GM04503 (cell line): ENCODE measurements around the gene CFAP107.
"Not testable (repeated sequence)": the region's sequence is repeated elsewhere in the genome, so short reads cannot be mapped to it uniquely, and the experiment has no call there.

ENCODE experiments used
- DNase-seq: peaks from one replicate; pipeline ENCODE4 v3.0.0-alpha.2; 2012; ENCODE audit warnings: low read depth

CFAP107 gene

GRCh38 chr1:12745992-12746323 is at the start of gene CFAP107:
CFAP107 (plus strand) TSS chr1:12746200; CDS start chr1:12746431, 231 bp downstream.
- DNase-seq: peak; percentile 41

GRCh38 chr1:12696658-12697057 is 49.3 kb upstream of the CFAP107 start:
- no peak for DNase-seq

GRCh38 chr1:12697397-12697796 is 48.6 kb upstream of the CFAP107 start:
- DNase-seq: peak; percentile 37

- no peak for DNase-seq
Measured at GRCh38 chr1:12703821-12704451, 42.1 kb upstream of the CFAP107 start.

GRCh38 chr1:12706061-12706460 is 39.9 kb upstream of the CFAP107 start:
- DNase-seq: no peak

GRCh38 chr1:12708396-12709090 is 37.5 kb upstream of the CFAP107 start:
- no peak for DNase-seq

- DNase-seq: peak; percentile 53
Measured at GRCh38 chr1:12709091-12709491, 36.9 kb upstream of the CFAP107 start.

- DNase-seq: no peak
Measured at GRCh38 chr1:12709696-12710095, 36.3 kb upstream of the CFAP107 start.

- DNase-seq: peak; percentile 63
Measured at GRCh38 chr1:12711536-12711935, 34.5 kb upstream of the CFAP107 start.

GRCh38 chr1:12712076-12712475 is 33.9 kb upstream of the CFAP107 start:
- DNase-seq: no peak

GRCh38 chr1:12712929-12713328 is 33.1 kb upstream of the CFAP107 start:
- DNase-seq: no peak

- not testable (repeated sequence) for DNase-seq
Measured at GRCh38 chr1:12713651-12714050, 32.3 kb upstream of the CFAP107 start.

GRCh38 chr1:12714710-12715475 is 31.1 kb upstream of the CFAP107 start:
- DNase-seq: no peak

GRCh38 chr1:12715896-12716437 is 30.0 kb upstream of the CFAP107 start, which contains the start of gene AADACL3:
AADACL3 (plus strand) TSS chr1:12716110; CDS start chr1:12716177, 67 bp downstream.
- no peak for DNase-seq

GRCh38 chr1:12717301-12717838 is 28.6 kb upstream of the CFAP107 start:
- DNase-seq: no peak

GRCh38 chr1:12722626-12723025 is 23.4 kb upstream of the CFAP107 start:
- no peak for DNase-seq

- DNase-seq: no peak
Measured at GRCh38 chr1:12728391-12728790, 17.6 kb upstream of the CFAP107 start.

GRCh38 chr1:12730156-12730555 is 15.8 kb upstream of the CFAP107 start:
- no peak for DNase-seq

GRCh38 chr1:12731084-12731483 is 14.9 kb upstream of the CFAP107 start:
- not testable (repeated sequence) for DNase-seq

GRCh38 chr1:12734651-12735050 is 11.3 kb upstream of the CFAP107 start:
- DNase-seq: no peak

GRCh38 chr1:12738934-12739333 is 7.1 kb upstream of the CFAP107 start:
- no peak for DNase-seq

- DNase-seq: no peak
Measured at GRCh38 chr1:12739613-12740012, 6.4 kb upstream of the CFAP107 start.
